Endothelial cell of umbilical vein (primary cell): Measurements from ENCODE around the gene MFNG. TPM values are rescaled to one million over a fixed set of nuclear protein-coding genes. Genes with fewer than 3 reads are reported as not detected.
A peak's percentile ranks its signal among the peaks of the same experiment; 100 is the strongest.

Source experiments
- BruUV-seq: library from RNA; stranded (reverse); fragments of 400-500 nt; replicated peaks from 2 replicates; lab custom pipeline; 2021; lab: Mats Ljungman, UMichigan
- CTCF ChIA-PET: fragments of 300-600, 350-600 bp; sonication (Branson Sonifier 250); formaldehyde crosslinking; loops from one replicate; lab custom pipeline; 2021; ENCODE audit warnings: antibody characterized with exemption, inconsistent platforms; lab: Charles Lee
- POLR2A ChIA-PET: fragments of 300-600, 350-600 bp; sonication (Branson Sonifier 250); formaldehyde crosslinking; loops from one replicate; lab custom pipeline; 2021; ENCODE audit warnings: antibody characterized with exemption, inconsistent platforms; lab: Charles Lee
- DNase-seq: peaks from one replicate; pipeline ENCODE4 v3.0.0-alpha.2; 2011; ENCODE audit warnings: low read depth, low spot score
- FAIRE-seq: peaks from 2 replicates; lab custom pipeline; 2011; peaks lifted over from hg19 to GRCh38; lab: Jason Lieb, UNC
- H2AFZ ChIP-seq: 2 replicates; pipeline ENCODE4 v1.6.0; 2012; ENCODE audit warnings: low read depth, low read length, control low read depth, inconsistent platforms
- H3K27ac ChIP-seq: 2 replicates; pipeline ENCODE4 v1.5.1; 2011; ENCODE audit warnings: low read depth, mild to moderate bottlenecking, control low read depth, low read length, moderate library complexity; ENCODE audit not compliant: insufficient read depth
- H3K27me3 ChIP-seq, 2 experiments: 2 replicates each; pipeline versions ENCODE4 v1.6.0 to v1.6.1; 2011; ENCODE audit warnings: low read length in 2 of 2, mixed read lengths in 1 of 2; ENCODE audit not compliant: control insufficient read depth in 2 of 2, insufficient read depth in 2 of 2
- H3K36me3 ChIP-seq, 2 experiments: 2 replicates in 1 of 2; 3 replicates in 1 of 2; pipeline ENCODE4 v1.5.1; 2011; ENCODE audit warnings: low read length in 2 of 2, mild to moderate bottlenecking in 1 of 2, moderate library complexity in 1 of 2; ENCODE audit not compliant: control insufficient read depth in 2 of 2, insufficient read depth in 2 of 2; ENCODE audit errors: extremely low read depth in 1 of 2
- H3K4me1 ChIP-seq: 3 replicates; pipeline ENCODE4 v1.5.1; 2011; ENCODE audit warnings: mild to moderate bottlenecking, low read length; ENCODE audit not compliant: control insufficient read depth, insufficient read depth; ENCODE audit errors: extremely low read depth
- H3K4me2 ChIP-seq: 2 replicates; pipeline ENCODE4 v1.6.1; 2011; ENCODE audit warnings: low read length, control low read depth, mixed read lengths; ENCODE audit not compliant: insufficient read depth
- H3K4me3 ChIP-seq, 3 experiments: fragments of 200-600 bp in 1 of 3; sonication (generic), shearing (Covaris generic) in 1 of 3; replicated peaks in 1 of 3; 2 replicates each; pipeline ENCODE4 v1.5.1; 2011 to 2016; ENCODE audit warnings: control low read depth in 3 of 3, low read length in 3 of 3, mild to moderate bottlenecking in 2 of 3, inconsistent platforms in 1 of 3, low read depth in 1 of 3, moderate library complexity in 1 of 3; ENCODE audit not compliant: insufficient read depth in 1 of 3
- H3K79me2 ChIP-seq: 2 replicates; pipeline ENCODE4 v1.6.0; 2012; ENCODE audit warnings: low read length, inconsistent platforms; ENCODE audit not compliant: control insufficient read depth, insufficient read depth
- H3K9ac ChIP-seq: replicated peaks from 2 replicates; pipeline ENCODE3; 2011; ENCODE audit warnings: low read length, control low read depth; ENCODE audit not compliant: insufficient read depth; ENCODE audit errors: extremely low read depth
- H3K9me1 ChIP-seq: replicated peaks from 3 replicates; pipeline ENCODE4 v1.6.0; 2011; ENCODE audit warnings: mild to moderate bottlenecking, low read length; ENCODE audit not compliant: control insufficient read depth, insufficient read depth; ENCODE audit errors: extremely low read depth
- H3K9me3 ChIP-seq: replicated peaks from 2 replicates; pipeline ENCODE4 v1.5.1; 2012; ENCODE audit warnings: low read length, inconsistent platforms; ENCODE audit not compliant: control insufficient read depth, insufficient read depth
- H4K20me1 ChIP-seq: replicated peaks from 2 replicates; pipeline ENCODE3; 2011; ENCODE audit warnings: mild to moderate bottlenecking, low read length; ENCODE audit not compliant: control insufficient read depth, insufficient read depth; ENCODE audit errors: extremely low read depth
- EZH2 ChIP-seq: IDR thresholded peaks from 2 replicates; pipeline ENCODE4 v1.6.1; 2012; ENCODE audit warnings: borderline replicate concordance, low read depth, mild to moderate bottlenecking, moderate library complexity, low read length, inconsistent platforms; ENCODE audit not compliant: severe bottlenecking
- FOS ChIP-seq: IDR thresholded peaks from 2 replicates; pipeline ENCODE4 v1.6.1; 2011; ENCODE audit warnings: mild to moderate bottlenecking, low read length, moderate library complexity, borderline replicate concordance; ENCODE audit not compliant: insufficient read depth
- GATA2 ChIP-seq: IDR thresholded peaks from 2 replicates; pipeline ENCODE4 v1.7.0; 2011; ENCODE audit warnings: low read depth, mild to moderate bottlenecking, moderate library complexity, mixed read lengths, low read length; ENCODE audit not compliant: insufficient read length, insufficient read depth
- JUN ChIP-seq: IDR thresholded peaks from 2 replicates; pipeline ENCODE4 v1.6.1; 2011; ENCODE audit warnings: borderline replicate concordance, low read depth; ENCODE audit not compliant: insufficient read length, insufficient read depth
- MAX ChIP-seq: IDR thresholded peaks from 2 replicates; pipeline ENCODE4 v1.6.1; 2011; ENCODE audit not compliant: insufficient read depth, insufficient read length
- MYC ChIP-seq: IDR thresholded peaks from one replicate; pipeline ENCODE4 v1.6.1; 2011; ENCODE audit warnings: mild to moderate bottlenecking, low read depth, low read length
- POLR2A ChIP-seq: IDR thresholded peaks from 2 replicates; pipeline ENCODE4 v1.6.1; 2012; ENCODE audit warnings: low read depth, mild to moderate bottlenecking, control low read depth, low read length
- POLR2AphosphoS5 ChIP-seq: IDR thresholded peaks from 2 replicates; pipeline ENCODE4 v1.6.1; 2012; ENCODE audit warnings: low read depth, mild to moderate bottlenecking, control low read depth, low read length, moderate library complexity; ENCODE audit not compliant: insufficient read depth
- dilution Hi-C: fragments of 300-500 bp; cut with MboI; formaldehyde crosslinking; loops from one replicate; pipeline ENCODE4 v1.15.0; 2019; ENCODE audit warnings: low sequenced_read_pairs; ENCODE audit not compliant: extremely low pct_ligation_motif_present
- intact Hi-C: fragments of 100-400 bp; cut with micrococcal nuclease; formaldehyde crosslinking; loops from one replicate; pipeline ENCODE4 v1.10.0; 2022
- polyA plus RNA-seq, 4 experiments: library from polyadenylated mRNA; depleted of rRNA in 3 of 4; stranded (reverse) in 3 of 4; unstranded in 1 of 4; fragments of >200 nt; gene quantifications; 2 replicates each; pipeline versions ENCODE4 v1.2.1 to v1.2.3, GENCODE V29; 2011 to 2012; ENCODE audit warnings: missing spikeins in 1 of 4
- total RNA-seq: library from RNA; stranded (reverse); gene quantifications from 2 replicates; pipeline ENCODE4 v1.2.3, GENCODE V29; 2021
- TF ChIP-seq, protein P1 (sequence below), 2 donors: IDR thresholded peaks; 1 replicate in 1 of 2; 2 replicates in 1 of 2; pipeline ENCODE4 v1.5.1; 2011; ENCODE audit warnings: low read length in 2 of 2, mild to moderate bottlenecking in 2 of 2, moderate library complexity in 2 of 2, control low read depth in 1 of 2, inconsistent platforms in 1 of 2, low read depth in 1 of 2; ENCODE audit not compliant: insufficient read depth in 1 of 2; ENCODE audit errors: extremely low read depth in 1 of 2

MFNG gene
- total and polyA plus RNA-seq, 2 donors (not counting 3 experiments of a cell fraction or from before 2014, with no cell fraction given): 188 to 257 TPM

- no TSS peak for BruUV-seq
- H3K9ac ChIP-seq: no peak overlapping the region
- ChIA-PET POLR2A (no interaction called here), CTCF (interaction anchor here (2.3 kb wide), 1 partner anchor 15 kb away, joined by 21 read pairs; no protein-coding TSS in a partner anchor)
- TF ChIP-seq POLR2A (no peak), EZH2 (no peak), GATA2 (no peak), POLR2AphosphoS5 (no peak)
- H3K4me2 ChIP-seq: no peak overlapping the region
- no peaks in the 10 kb centered on the region for H4K20me1 ChIP-seq
- H3K27me3 ChIP-seq: no peaks in the 10 kb centered on the region
- H2AFZ ChIP-seq: no peak overlapping the region
- no peak overlapping the region for H3K27ac ChIP-seq
- no peak for DNase-seq
- dilution Hi-C loops: no loop called here
- FAIRE-seq: no peak
- intact Hi-C loops: no loop called here
- peaks cover 31% of the 10 kb centered on the region for H3K79me2 ChIP-seq
- peaks cover 32% of the 10 kb centered on the region for H3K4me1 ChIP-seq
- no peaks in the 10 kb centered on the region for H3K9me1 ChIP-seq
- H3K36me3 ChIP-seq: peaks cover 0 to 20% of the 10 kb centered on the region in 2 experiments
- H3K9me3 ChIP-seq: no peaks in the 10 kb centered on the region
- H3K4me3 ChIP-seq: no peak overlapping the region
Measured at GRCh38 chr22:37487571-37487970, 1.4 kb upstream of the MFNG start.

- no peak overlapping the region for H3K4me2 ChIP-seq
- CTCF ChIA-PET: interaction anchor here (0.6 to 2.3 kb wide), 7 partner anchors 9 to 117 kb away, joined by 3 to 21 read pairs (median 5); no protein-coding TSS in a partner anchor
- no peak overlapping the region for H2AFZ ChIP-seq
- DNase-seq (no peak), FAIRE-seq (no peak)
- H3K9me1 ChIP-seq: no peaks in the 10 kb centered on the region
- H4K20me1 ChIP-seq: no peaks in the 10 kb centered on the region
- TF ChIP-seq MAX: no peak
- TF ChIP-seq GATA2: no peak
- TF ChIP-seq FOS: no peak
- TF ChIP-seq POLR2AphosphoS5: no peak
- TF ChIP-seq POLR2A: no peak
- TF ChIP-seq, protein P1, sequence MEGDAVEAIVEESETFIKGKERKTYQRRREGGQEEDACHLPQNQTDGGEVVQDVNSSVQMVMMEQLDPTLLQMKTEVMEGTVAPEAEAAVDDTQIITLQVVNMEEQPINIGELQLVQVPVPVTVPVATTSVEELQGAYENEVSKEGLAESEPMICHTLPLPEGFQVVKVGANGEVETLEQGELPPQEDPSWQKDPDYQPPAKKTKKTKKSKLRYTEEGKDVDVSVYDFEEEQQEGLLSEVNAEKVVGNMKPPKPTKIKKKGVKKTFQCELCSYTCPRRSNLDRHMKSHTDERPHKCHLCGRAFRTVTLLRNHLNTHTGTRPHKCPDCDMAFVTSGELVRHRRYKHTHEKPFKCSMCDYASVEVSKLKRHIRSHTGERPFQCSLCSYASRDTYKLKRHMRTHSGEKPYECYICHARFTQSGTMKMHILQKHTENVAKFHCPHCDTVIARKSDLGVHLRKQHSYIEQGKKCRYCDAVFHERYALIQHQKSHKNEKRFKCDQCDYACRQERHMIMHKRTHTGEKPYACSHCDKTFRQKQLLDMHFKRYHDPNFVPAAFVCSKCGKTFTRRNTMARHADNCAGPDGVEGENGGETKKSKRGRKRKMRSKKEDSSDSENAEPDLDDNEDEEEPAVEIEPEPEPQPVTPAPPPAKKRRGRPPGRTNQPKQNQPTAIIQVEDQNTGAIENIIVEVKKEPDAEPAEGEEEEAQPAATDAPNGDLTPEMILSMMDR (IDR thresholded peaks at IDR 0.05; ENCODE audit: extremely low read depth in 1 of 2, insufficient read depth in 1 of 2, low read depth in 1 of 2, low read length in 2 of 2): no peak
- no peak for TF ChIP-seq JUN
- no peak for TF ChIP-seq EZH2
- no peak for TF ChIP-seq MYC
- no peaks in the 10 kb centered on the region for H3K27me3 ChIP-seq
- H3K27ac ChIP-seq: peak overlapping the region; percentile 83
- BruUV-seq: no TSS peak
- no peak overlapping the region for H3K9ac ChIP-seq
- peaks cover 34% of the 10 kb centered on the region for H3K4me1 ChIP-seq
- POLR2A ChIA-PET: interaction anchor here (0.9 kb wide), 1 partner anchor 9 kb away, joined by 3 read pairs; no protein-coding TSS in a partner anchor
- H3K79me2 ChIP-seq: peaks cover 36% of the 10 kb centered on the region
- H3K9me3 ChIP-seq: no peaks in the 10 kb centered on the region
- H3K36me3 ChIP-seq: peaks cover 0 to 16% of the 10 kb centered on the region in 2 experiments
- dilution Hi-C loops (no loop called here), intact Hi-C loops (no loop called here)
- H3K4me3 ChIP-seq: no peak overlapping the region
Measured at GRCh38 chr22:37487129-37487528, 945 bp upstream of the MFNG start.
